HepG2 (cell line): Measurements from ENCODE around the gene CCDC80. TPM values are rescaled to one million over a fixed set of nuclear protein-coding genes. Genes with fewer than 3 reads are reported as not detected.

ENCODE experiments used
- FOXA1 ChIP-seq, 2 experiments: fragments of 450-650 bp in 1 of 2; sonication (generic) in 1 of 2; formaldehyde crosslinking in 1 of 2; IDR thresholded peaks; 2 replicates each; pipeline versions ENCODE4 v1.4.0 to v1.6.1; 2016 to 2020; ENCODE audit warnings: missing genetic modification reagents in 1 of 2
- GMEB2 ChIP-seq: IDR thresholded peaks from 2 replicates; pipeline ENCODE4 v1.6.1; 2016; ENCODE audit warnings: missing biosample characterization, missing genetic modification reagents, low read depth
- HNRNPL ChIP-seq: fragments of 200-400 bp; formaldehyde crosslinking; IDR thresholded peaks from 2 replicates; pipeline ENCODE4 v1.6.1; 2017; ENCODE audit warnings: mild to moderate bottlenecking, low read depth, low read length
- ZNF138 ChIP-seq: sonication (generic); formaldehyde crosslinking; IDR thresholded peaks from 2 replicates; pipeline ENCODE4 v1.5.0; 2020; ENCODE audit warnings: mild to moderate bottlenecking, low read depth, missing genetic modification reagents
- ZNF280D ChIP-seq: sonication (generic); formaldehyde crosslinking; IDR thresholded peaks from 2 replicates; pipeline ENCODE4 v1.5.1; 2020; ENCODE audit warnings: mild to moderate bottlenecking, missing genetic modification reagents
- ZNF710 ChIP-seq: sonication (generic); formaldehyde crosslinking; IDR thresholded peaks from 2 replicates; pipeline ENCODE4 v1.5.0; 2020; ENCODE audit warnings: mild to moderate bottlenecking, missing genetic modification reagents, borderline replicate concordance
- polyA plus RNA-seq, 8 experiments: library from polyadenylated mRNA; depleted of rRNA in 3 of 8; stranded (reverse) in 7 of 8; unstranded in 1 of 8; fragments of >200 nt; fragmentation: Illumina TruSeq in 4 of 8; extraction: Trizol in 4 of 8; gene quantifications; 2 replicates each; pipeline versions ENCODE4 v1.2.1 to v1.2.3, GENCODE V29; 2011 to 2016; ENCODE audit warnings: low read depth in 4 of 8, missing spikeins in 1 of 8, mixed read lengths in 1 of 8; ENCODE audit not compliant: insufficient read depth in 1 of 8
- total RNA-seq, 5 experiments: library from RNA; depleted of rRNA; stranded (reverse); fragments of >200 nt; fragmentation: Illumina TruSeq; extraction: Trizol; gene quantifications; 2 replicates each; pipeline ENCODE4 v1.2.3, GENCODE V29; 2016; ENCODE audit warnings: low read depth in 1 of 5

The CCDC80 gene
- total and polyA plus RNA-seq, 2 of the 13 experiments (the other 11 are each of a cell fraction or from before 2014, with no cell fraction given), result not detected

- no peak for TF ChIP-seq FOXA1 (IDR thresholded peaks at IDR 0.05)
- no peak for TF ChIP-seq FOXA1 (CRISPR knock-in tag; IDR thresholded peaks at IDR 0.05)
- no peak for TF ChIP-seq HNRNPL
- TF ChIP-seq ZNF710 (CRISPR knock-in tag), result no peak
- no peak for TF ChIP-seq ZNF138 (CRISPR knock-in tag)
- no peak for TF ChIP-seq GMEB2 (CRISPR knock-in tag)
- TF ChIP-seq ZNF280D, result no peak
These were observed 48.4 kb upstream of the CCDC80 start (continued) for GRCh38 chr3:112689385-112689784.
